PC-3 (cell line): Measurements from ENCODE around the gene POMT2. TPM values are rescaled to one million over a fixed set of nuclear protein-coding genes. Genes with fewer than 3 reads are reported as not detected.

Experiments
- ATAC-seq: fragments of 200-7000 bp; cut with Tn5 transposase; 2 replicates; pipeline ENCODE4 v1.9.1; 2020; ENCODE audit warnings: mild to moderate bottlenecking, moderate library complexity
- BruUV-seq: library from RNA; stranded (reverse); fragments of 400-500 nt; replicated peaks from 2 replicates; lab custom pipeline; 2021; lab: Mats Ljungman, UMichigan
- CTCF ChIA-PET: fragments of 300-600 bp; sonication (Branson Sonifier 250); formaldehyde crosslinking; loops from one replicate; lab custom pipeline; 2022; ENCODE audit warnings: antibody characterized with exemption; lab: Charles Lee
- POLR2A ChIA-PET: fragments of 300-600 bp; sonication (Branson Sonifier 250); formaldehyde crosslinking; loops from one replicate; lab custom pipeline; 2022; ENCODE audit warnings: antibody characterized with exemption; ENCODE audit not compliant: unreplicated experiment; lab: Charles Lee
- DNase-seq: peaks from one replicate; pipeline ENCODE4 v3.0.0-alpha.2; 2015
- H2AFZ ChIP-seq: fragments of 300-600 bp; sonication (generic); 2 replicates; pipeline ENCODE4 v1.6.0; 2016; ENCODE audit warnings: antibody characterized with exemption, low read length
- H3F3A ChIP-seq: fragments of 300-600 bp; sonication (generic); one replicate; pipeline ENCODE4 v1.6.0; 2017; ENCODE audit warnings: antibody characterized with exemption, low read length, control low read depth, mild to moderate bottlenecking; ENCODE audit not compliant: unreplicated experiment
- H3K27ac ChIP-seq: fragments of 300-600 bp; sonication (generic); 2 replicates; pipeline ENCODE4 v1.5.1; 2016; ENCODE audit warnings: mild to moderate bottlenecking, low read length
- H3K27me3 ChIP-seq: fragments of 300-600 bp; sonication (generic); 2 replicates; pipeline ENCODE4 v1.6.1; 2016; ENCODE audit warnings: low read length, mixed read lengths
- H3K36me3 ChIP-seq: fragments of 300-600 bp; sonication (generic); 2 replicates; pipeline ENCODE4 v1.6.1; 2016; ENCODE audit warnings: low read depth, mixed run types, low read length, mixed read lengths
- H3K4me1 ChIP-seq: fragments of 300-600 bp; sonication (generic); 2 replicates; pipeline ENCODE4 v1.5.1; 2016; ENCODE audit warnings: low read length; ENCODE audit not compliant: insufficient read depth
- H3K4me2 ChIP-seq: fragments of 300-600 bp; sonication (generic); 2 replicates; pipeline ENCODE4 v1.6.0; 2016; ENCODE audit warnings: low read length
- H3K4me3 ChIP-seq: fragments of 300-600 bp; sonication (generic); 2 replicates; pipeline ENCODE4 v1.5.1; 2016; ENCODE audit warnings: mild to moderate bottlenecking, low read length, mixed read lengths
- H3K79me2 ChIP-seq: fragments of 300-600 bp; sonication (generic); 2 replicates; pipeline ENCODE4 v1.6.1; 2017; ENCODE audit warnings: low read length, mixed read lengths
- H3K9ac ChIP-seq: fragments of 300-600 bp; sonication (generic); 2 replicates; pipeline ENCODE4 v1.6.0; 2016; ENCODE audit warnings: mild to moderate bottlenecking, low read length
- H3K9me2 ChIP-seq: fragments of 300-600 bp; sonication (generic); replicated peaks from 2 replicates; pipeline ENCODE4 v1.6.1; 2016; ENCODE audit warnings: mixed run types, low read length, mixed read lengths
- H3K9me3 ChIP-seq: fragments of 300-600 bp; sonication (generic); 2 replicates; pipeline ENCODE4 v1.6.1; 2016; ENCODE audit warnings: low read length, mixed read lengths
- H4K20me1 ChIP-seq: fragments of 300-600 bp; sonication (generic); 2 replicates; pipeline ENCODE4 v1.6.1; 2016; ENCODE audit warnings: low read length, mixed read lengths
- CTCF ChIP-seq: fragments of 300-600 bp; sonication (generic); conservative IDR thresholded peaks from 2 replicates; pipeline ENCODE4 v1.5.1; 2017; ENCODE audit warnings: antibody characterized with exemption, low read depth, mild to moderate bottlenecking, low read length
- EZH2 ChIP-seq: fragments of 300-600 bp; sonication (generic); IDR thresholded peaks from one replicate; pipeline ENCODE4 v1.6.1; 2017; ENCODE audit warnings: antibody characterized with exemption, mild to moderate bottlenecking, low read length; ENCODE audit not compliant: unreplicated experiment
- EZH2phosphoT487 ChIP-seq: fragments of 300-600 bp; sonication (generic); IDR thresholded peaks from 2 replicates; pipeline ENCODE4 v1.6.1; 2018; ENCODE audit warnings: mild to moderate bottlenecking, antibody characterized with exemption, low read length, borderline replicate concordance
- intact Hi-C: fragments of 100-400 bp; cut with micrococcal nuclease; formaldehyde crosslinking; loops from 2 replicates; pipeline ENCODE4 v1.9.0; 2023
- total RNA-seq: library from RNA; depleted of rRNA; stranded (reverse); fragments of >200 nt; gene quantifications from 2 replicates; pipeline ENCODE4 v1.2.3, GENCODE V29; 2014

POMT2 gene
- total RNA-seq, 1 experiment from 2014 or later, result 67.6 TPM

DNA sequence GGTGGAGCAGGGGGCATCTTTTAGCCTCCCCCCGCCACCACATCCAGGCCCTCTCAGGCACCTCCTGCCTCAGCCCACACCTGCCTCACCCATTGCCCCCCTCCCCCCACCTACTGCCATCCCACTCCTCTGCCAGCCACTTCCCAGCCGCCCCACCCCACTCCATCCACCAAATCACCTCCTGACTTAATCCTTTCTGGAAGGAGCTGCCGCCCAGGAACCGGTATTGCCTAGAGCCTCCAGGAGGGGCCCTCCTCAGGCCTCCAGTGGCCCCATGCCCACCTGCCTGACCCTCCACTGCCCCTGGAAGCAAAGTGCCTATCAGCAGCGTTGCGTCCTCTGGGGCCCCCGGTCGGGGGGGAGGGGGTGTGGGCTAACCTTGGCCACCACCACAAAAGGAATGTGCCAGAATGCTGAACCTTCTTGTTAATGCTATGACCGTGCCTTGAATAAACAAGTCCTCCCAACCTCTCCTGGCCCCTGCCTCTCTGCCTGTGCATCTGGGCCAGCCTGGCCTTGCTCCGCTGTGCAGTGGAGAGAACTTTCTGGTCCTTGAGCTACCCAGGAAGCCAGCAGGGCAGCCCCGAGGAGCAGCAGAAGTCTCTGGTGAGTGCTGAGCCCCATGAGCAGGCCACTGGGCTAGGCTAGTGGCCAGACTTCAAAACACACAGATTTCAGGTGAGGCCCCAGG is 61.5 kb downstream of the POMT2 start:
- no peaks in the 10 kb centered on the region; the same call in 1 of the 2 replicates for H3K27me3 ChIP-seq
- no peak for ATAC-seq
- H3K9ac ChIP-seq, result no peak overlapping the region
- intact Hi-C loops, result no loop called here
- H3K9me2 ChIP-seq, result no peaks in the 10 kb centered on the region
- no TSS peak for BruUV-seq
- no peaks in the 10 kb centered on the region for H3K36me3 ChIP-seq
- H3K27ac ChIP-seq, result no peak overlapping the region
- CTCF ChIA-PET, result no interaction called here
- POLR2A ChIA-PET, result no interaction called here
- H3K9me3 ChIP-seq, result no peaks in the 10 kb centered on the region
- no peaks in the 10 kb centered on the region for H3K4me1 ChIP-seq
- H3K4me3 ChIP-seq, result no peak overlapping the region
- no peak overlapping the region for H3K4me2 ChIP-seq
- no peaks in the 10 kb centered on the region for H3F3A ChIP-seq
- DNase-seq, result no peak
- H4K20me1 ChIP-seq, result no peaks in the 10 kb centered on the region
- no peak for TF ChIP-seq EZH2
- no peak for TF ChIP-seq EZH2phosphoT487
- TF ChIP-seq CTCF, result no peak
- no peaks in the 10 kb centered on the region for H3K79me2 ChIP-seq
- H2AFZ ChIP-seq, result no peak overlapping the region

GRCh38 chr14:77258566-77258965 is 62.1 kb downstream of the POMT2 start:
- Histone ChIP-seq H3K79me2 (no peaks in the 10 kb centered on the region), H3K4me2 (no peak overlapping the region), H3K4me3 (no peak overlapping the region), H3K27me3 (no peaks in the 10 kb centered on the region; the same call in 1 of the 2 replicates), H3K27ac (no peak overlapping the region), H3K36me3 (no peaks in the 10 kb centered on the region), H3K9ac (no peak overlapping the region), H2AFZ (no peak overlapping the region), H3K9me2 (no peaks in the 10 kb centered on the region), H3K4me1 (no peaks in the 10 kb centered on the region), H3F3A (no peaks in the 10 kb centered on the region), H4K20me1 (no peaks in the 10 kb centered on the region), H3K9me3 (no peaks in the 10 kb centered on the region)
- intact Hi-C loops, result no loop called here
- POLR2A ChIA-PET, result no interaction called here
- ATAC-seq (no peak), DNase-seq (no peak)
- TF ChIP-seq CTCF (no peak), EZH2phosphoT487 (no peak), EZH2 (no peak)
- CTCF ChIA-PET, result no interaction called here
- no TSS peak for BruUV-seq

- Histone ChIP-seq H3K27ac (no peak overlapping the region), H3K9ac (no peak overlapping the region), H2AFZ (no peak overlapping the region), H3K27me3 (no peaks in the 10 kb centered on the region), H3F3A (no peaks in the 10 kb centered on the region), H3K4me2 (no peak overlapping the region), H3K9me3 (no peaks in the 10 kb centered on the region), H3K4me3 (no peak overlapping the region), H4K20me1 (no peaks in the 10 kb centered on the region), H3K79me2 (no peaks in the 10 kb centered on the region), H3K36me3 (no peaks in the 10 kb centered on the region), H3K9me2 (no peaks in the 10 kb centered on the region), H3K4me1 (no peaks in the 10 kb centered on the region)
- POLR2A ChIA-PET, result no interaction called here
- CTCF ChIA-PET, result no interaction called here
- DNase-seq, result no peak
- intact Hi-C loops, result no loop called here
- no peak for TF ChIP-seq CTCF
- TF ChIP-seq EZH2phosphoT487, result no peak
- no peak for TF ChIP-seq EZH2
- ATAC-seq, result no peak
- no TSS peak for BruUV-seq
Observed at GRCh38 chr14:77257700-77258099, 63.0 kb downstream of the POMT2 start.
